ENCODE data around the gene TFDP2. TPM values are rescaled to one million over a fixed set of nuclear protein-coding genes. Genes with fewer than 3 reads are reported as not detected.
A peak's percentile ranks its signal among the peaks of the same experiment; 100 is the strongest.
"Not testable (repeated sequence)": the region's sequence is repeated elsewhere in the genome, so short reads cannot be mapped to it uniquely, and the experiment has no call there.

The TFDP2 gene
- total RNA-seq, 2 donors from 2014 or later = 33.2 to 37.9 TPM

DNA sequence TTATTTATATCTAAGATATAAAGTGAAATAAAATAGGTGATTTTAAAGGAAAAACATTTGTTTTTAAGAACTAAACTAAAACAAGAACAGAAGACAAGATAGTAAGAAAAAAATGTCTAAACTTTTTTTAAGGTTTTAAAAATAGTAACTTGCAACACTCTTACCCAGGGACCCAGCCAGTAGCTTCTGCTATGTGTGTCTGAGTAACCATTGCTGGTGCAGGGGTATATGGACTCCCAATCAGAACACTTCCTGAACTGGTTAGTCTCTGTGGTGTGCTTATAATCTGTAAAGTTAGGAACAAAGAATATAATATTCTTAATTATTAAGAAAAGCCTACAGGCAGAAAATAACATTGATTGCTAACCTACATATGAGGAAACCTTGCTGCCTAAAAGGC, 154.5 kb downstream of the TFDP2 start:
- intact Hi-C loops (cut with DNase I) = no loop called here
- DNase-seq (ENCODE audit: low spot score) = no peak

DNA sequence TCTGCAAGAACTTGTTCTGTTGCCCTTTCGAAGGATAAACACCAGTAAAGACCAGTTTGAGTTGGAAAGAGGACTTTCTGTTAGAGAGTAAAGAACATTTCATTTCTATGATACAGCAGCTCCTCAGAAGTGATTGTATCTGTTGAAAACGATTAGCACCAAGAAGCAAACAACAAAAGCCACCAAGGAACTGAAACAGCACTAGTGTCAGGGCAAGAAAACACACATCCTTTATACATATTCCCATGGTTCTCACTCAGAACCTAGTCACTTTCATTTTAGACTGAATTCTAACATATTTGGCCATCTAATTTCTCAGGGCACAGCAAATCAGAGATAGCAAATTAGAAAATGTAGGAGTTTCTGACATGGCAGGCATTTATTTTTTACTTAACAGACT, 156.8 kb downstream of the TFDP2 start:
- intact Hi-C loops (cut with DNase I) = no loop called here
- no peak for DNase-seq (ENCODE audit: low spot score)

DNA sequence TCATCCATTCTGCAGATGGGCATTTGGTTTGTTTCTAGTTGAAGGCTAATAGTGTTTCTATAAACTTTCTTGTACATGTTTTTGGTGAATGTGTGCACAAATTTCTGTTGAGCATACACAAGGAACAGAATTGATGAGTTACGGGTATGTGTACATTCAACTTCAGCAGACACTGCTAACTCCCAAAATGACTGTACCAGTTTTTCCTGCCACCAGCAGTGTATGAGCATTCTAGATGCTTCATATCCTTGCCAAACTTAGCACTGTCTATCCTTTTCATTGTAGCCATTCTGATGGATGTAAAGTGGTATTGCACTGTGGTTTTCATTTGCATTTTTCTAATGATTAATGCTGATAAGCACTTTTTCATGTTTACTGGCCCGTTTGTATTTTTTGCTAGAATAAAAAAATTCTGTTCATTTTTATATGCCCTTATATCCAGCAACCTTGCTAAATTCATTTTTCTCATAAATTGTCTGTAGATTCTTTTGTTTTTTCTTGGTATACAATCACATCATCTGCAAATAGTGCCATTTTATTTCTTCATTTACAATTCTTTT, 162.7 kb downstream of the TFDP2 start:
- intact Hi-C loops (cut with DNase I) = no loop called here
- no peak for DNase-seq (ENCODE audit: low spot score)

DNA sequence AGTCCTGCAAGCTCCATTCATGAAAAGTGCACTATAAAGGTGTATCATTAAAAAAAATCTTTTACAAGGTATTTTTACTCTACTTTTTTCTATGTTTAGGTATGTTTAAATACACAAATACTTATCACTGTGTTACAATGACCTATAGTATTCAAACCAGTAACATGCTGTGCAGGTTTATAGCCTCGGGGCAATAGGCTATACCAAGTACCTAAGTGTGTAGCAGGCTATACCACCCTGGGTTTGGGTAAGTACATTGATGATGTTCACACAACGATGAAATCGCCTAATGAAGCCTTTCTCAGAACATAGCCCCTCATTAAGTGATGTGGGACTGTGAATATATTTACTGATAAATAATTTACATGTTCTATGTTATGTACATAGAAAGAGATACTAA, 168.3 kb downstream of the TFDP2 start:
- intact Hi-C loops (cut with DNase I) = no loop called here
- no peak for DNase-seq (ENCODE audit: low spot score)

DNA sequence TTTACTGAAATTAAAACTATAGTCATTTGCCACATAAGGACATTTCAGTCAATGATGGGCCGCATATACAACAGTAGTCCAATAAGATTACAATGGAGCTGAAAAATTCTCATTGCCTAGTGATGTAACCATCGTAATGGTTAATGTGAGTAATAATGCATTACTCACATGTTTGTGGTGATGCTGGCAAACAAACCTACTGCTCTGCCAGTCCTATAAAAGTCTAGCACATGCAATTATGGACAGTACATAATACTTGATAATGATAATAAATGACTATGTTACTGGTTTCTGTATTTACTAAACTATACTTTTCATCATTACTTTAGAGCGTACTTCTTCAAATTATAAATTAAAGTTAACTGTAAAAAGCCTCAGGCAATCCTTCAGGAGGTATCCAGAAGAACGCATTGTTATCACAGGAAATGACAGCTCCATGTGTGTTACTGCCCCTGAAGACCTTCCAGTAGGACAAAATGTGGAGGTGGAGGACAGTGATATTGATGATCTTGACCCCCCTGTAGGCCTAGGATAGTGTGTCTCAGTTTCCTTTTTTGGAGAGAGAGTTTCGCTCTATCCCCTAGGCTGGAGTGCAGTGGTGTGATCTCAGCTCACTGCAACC, 170.2 kb downstream of the TFDP2 start:
- intact Hi-C loops (cut with DNase I) = no loop called here
- no peak for DNase-seq (ENCODE audit: low spot score)

DNA sequence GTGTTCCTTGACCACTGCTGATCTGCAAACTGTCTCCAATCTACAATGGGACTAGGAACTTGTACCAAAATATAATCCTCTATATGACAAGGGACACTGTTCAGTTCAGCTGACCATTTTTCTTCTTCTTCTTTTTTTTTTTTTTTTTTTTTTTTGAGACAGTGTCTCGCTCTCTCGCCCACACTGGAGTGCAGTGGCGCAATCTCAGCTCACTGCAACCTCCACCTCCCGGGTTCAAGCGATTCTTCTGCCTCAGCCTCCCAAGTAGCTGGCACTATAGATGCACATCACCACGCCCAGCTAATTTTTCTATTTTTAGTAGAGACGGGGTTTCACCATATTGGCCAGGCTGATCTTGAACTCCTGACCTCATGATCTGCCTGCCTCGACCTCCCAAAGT, 174.6 kb downstream of the TFDP2 start:
- intact Hi-C loops (cut with DNase I); DNase-seq (ENCODE audit: low spot score): not testable (repeated sequence)

DNA sequence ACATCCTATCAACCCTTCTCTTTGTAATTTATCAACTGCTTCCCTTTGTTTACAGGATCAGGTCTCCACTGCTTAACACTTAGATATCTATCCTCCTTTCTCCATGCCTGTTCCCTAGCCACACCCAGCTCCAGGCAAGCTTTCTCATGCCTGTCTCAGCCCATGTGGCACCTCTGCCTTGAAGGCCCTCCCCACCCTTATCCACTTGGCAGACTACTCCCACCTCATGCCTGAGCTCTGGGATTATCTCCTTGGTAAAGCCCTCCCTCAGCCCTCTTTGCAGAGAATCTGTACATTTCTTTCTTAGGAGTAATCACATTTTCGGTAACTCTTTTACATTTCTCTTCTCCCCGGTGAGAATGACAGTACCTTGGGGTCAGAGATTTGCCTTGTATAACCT, 176.9 kb downstream of the TFDP2 start:
- intact Hi-C loops (cut with DNase I) = no loop called here
- no peak for DNase-seq (ENCODE audit: low spot score)

DNA sequence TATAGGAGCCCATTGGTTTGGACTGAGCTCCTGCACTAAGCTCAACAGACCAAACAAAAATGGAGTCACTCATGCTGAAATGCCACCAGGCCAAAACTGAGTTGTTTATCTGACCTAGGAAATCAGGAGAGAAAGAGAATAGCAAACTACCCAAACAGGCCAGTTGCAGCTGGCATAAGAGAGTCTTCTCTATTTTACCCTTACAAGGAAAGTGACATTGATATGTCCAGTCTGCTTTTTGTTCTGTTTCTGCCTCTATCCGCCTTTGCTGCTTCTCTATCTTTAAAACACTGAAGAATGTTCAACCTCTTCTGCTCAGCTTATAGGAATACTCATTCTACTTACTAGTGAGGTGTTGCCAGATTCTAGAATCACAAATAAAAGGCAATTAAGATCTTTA, 177.8 kb downstream of the TFDP2 start:
- DNase-seq (ENCODE audit: low spot score) = no peak
- intact Hi-C loops (cut with DNase I) = no loop called here

DNA sequence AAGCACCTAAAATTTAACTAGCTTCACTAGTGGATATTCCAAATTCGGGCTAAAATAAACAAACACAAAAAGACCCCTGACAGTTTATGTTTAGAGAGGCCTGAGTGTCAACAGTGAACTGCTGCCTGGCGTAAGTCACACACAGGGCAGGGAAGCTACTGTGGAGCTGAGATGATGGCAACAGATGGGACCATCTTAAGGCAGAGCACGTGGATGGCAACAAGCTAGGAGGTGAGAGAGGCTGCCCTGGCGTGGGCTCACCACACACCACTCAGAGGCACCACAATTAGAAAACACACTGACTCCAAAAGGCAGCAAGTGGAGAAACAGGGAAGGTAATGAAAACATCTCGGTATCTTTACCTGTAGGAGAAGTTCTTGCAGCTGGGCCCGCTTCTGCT, 179.6 kb downstream of the TFDP2 start:
- intact Hi-C loops (cut with DNase I) = no loop called here
- DNase-seq (ENCODE audit: low spot score) = no peak

DNA sequence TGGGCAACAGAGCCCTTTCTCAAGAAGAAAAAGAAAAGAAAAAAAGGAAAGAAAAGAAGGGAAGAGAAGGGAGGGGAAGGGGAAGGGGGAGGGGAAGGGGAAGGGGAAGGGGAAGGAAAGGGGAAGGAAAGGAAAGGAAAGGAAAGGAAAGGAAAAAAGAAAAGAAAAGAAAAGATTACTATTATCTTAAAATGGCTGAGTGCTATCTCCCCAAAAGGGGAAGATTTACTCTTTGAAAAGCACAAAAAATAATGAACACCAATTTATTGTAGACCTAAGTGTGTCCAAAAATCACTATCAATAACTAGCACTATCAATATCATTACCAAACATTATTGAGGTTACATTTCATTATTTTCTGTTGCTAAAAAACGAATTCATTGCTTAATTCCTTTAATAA, 183.9 kb downstream of the TFDP2 start:
- intact Hi-C loops (cut with DNase I) = no loop called here
- DNase-seq (ENCODE audit: low spot score) = no peak

DNA sequence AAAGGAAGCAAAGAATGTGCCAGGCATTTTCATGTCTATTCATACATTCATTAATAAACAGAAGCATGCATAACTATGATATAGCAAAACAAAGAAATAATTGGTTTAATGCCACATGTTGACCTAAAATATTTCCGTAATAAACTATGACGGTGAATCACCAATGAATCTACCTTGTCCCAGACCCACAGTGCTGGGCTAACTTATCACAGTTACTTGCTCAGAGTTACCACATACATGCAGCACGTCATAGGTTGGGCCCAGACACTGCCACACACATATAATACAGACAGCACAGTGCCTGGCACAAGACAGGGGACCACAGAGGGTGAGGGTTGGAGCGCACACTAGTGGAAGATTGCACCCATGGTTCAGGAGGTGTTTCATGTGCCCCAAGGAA, 186.0 kb downstream of the TFDP2 start:
- DNase-seq (ENCODE audit: low spot score) = peak; percentile 42
- intact Hi-C loops (cut with DNase I) = no loop called here

DNA sequence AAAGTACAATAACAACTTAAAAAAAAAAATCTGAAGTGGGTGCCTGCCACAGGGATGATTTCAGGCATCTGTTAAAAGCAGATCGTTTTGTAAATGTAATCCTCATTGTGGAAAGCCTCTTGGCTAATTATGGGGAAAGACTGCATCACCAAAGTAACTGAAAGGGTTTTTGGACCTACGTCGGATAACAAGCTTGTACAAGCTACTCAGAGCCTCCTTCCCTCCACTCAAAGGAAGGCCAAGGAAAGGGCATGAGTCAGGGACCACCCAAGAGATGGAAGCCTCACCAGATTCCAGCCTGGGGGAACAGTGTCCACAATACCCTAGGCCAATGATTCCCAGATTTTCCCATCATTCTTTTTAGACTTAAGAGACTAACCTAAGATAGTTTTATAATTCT, 188.6 kb downstream of the TFDP2 start:
- DNase-seq (ENCODE audit: low spot score) = no peak
- intact Hi-C loops (cut with DNase I) = no loop called here

DNA sequence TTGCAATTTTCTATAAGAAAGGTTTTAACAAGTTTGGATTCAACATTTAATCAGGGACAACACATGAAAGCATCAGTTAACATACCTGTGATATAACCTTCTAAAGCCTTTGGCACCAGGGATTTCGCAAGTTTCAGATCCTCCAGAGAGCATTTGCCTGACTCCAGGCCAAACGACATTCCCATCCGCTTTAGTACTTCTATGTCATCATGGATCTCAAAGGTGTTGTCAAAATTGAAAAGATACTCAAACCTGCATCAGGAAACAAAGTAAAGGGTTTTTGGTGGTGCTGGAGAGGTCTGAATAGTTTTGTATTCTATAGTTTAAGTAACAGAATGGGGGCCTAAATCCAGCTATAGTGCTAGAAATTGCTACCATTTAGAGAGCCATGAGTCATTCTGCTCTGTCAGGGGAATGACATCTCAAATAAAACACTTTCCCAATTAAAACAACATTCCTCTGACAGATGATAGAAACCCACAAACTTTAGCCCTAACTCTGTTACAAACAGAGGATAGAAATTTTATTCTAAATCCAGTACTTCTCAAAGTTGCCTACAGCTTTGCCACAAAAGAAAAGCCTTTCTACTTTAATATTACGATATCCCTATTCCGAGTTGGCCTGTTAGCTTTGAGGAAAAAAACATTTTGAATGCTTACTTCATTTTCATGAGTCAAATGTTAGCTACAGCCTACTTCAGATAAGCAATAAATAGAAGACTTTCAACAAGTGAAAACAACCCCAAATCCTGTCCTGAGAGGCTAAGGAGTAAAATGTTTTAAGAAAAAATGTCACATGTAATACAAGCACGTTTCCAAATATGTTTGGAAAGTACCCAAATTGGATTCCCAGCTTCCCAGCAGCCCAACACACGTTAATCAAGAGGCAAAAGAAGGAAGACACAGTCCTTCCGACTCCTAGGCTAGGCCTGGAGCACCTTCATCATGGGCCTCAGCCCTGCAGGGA, 189.5 kb downstream of the TFDP2 start:
- DNase-seq (ENCODE audit: low spot score) = no peak
- intact Hi-C loops (cut with DNase I) = no loop called here

DNA sequence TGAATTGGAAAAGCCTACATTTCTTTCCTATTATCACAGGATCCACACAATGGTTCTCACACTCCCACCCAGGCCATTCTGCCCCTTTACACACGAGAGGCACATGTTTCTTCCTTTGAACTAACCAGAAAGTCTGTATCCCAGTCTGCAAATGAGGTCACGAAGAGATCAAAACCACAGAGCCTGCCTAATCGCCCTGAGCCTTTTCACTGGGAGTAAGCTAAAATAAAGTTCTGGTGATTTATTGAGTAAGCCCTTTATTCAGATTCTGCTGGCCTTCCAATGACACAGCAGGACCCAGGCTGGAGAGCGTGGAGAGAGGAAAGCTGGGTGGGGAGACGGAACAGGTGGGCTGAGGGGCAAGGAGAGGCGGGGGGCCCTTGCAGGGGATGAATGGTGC, 194.2 kb downstream of the TFDP2 start:
- peak; percentile 51 for DNase-seq (ENCODE audit: low spot score)
- intact Hi-C loops (cut with DNase I) = no loop called here

DNA sequence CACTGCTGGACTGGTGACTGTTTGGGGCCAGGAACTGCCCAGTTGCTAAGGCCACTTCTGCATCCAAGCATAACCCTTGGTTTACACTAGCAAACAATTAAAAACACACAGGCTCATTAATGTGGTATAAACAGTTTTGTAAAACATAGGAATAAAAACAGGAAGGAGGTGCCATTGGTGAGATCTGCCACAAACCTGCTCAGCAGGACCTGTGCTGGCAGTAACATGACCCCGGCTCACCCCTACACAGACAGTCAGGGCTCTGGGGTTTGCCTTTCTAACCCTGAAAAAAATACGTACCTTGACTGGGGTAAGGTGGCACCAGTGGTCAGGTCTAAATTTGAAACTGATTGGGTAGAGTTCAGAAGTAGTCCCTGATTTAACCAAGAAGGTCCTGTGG, 196.7 kb downstream of the TFDP2 start:
- intact Hi-C loops (cut with DNase I) = no loop called here
- peak; percentile 36 for DNase-seq (ENCODE audit: low spot score)

DNA sequence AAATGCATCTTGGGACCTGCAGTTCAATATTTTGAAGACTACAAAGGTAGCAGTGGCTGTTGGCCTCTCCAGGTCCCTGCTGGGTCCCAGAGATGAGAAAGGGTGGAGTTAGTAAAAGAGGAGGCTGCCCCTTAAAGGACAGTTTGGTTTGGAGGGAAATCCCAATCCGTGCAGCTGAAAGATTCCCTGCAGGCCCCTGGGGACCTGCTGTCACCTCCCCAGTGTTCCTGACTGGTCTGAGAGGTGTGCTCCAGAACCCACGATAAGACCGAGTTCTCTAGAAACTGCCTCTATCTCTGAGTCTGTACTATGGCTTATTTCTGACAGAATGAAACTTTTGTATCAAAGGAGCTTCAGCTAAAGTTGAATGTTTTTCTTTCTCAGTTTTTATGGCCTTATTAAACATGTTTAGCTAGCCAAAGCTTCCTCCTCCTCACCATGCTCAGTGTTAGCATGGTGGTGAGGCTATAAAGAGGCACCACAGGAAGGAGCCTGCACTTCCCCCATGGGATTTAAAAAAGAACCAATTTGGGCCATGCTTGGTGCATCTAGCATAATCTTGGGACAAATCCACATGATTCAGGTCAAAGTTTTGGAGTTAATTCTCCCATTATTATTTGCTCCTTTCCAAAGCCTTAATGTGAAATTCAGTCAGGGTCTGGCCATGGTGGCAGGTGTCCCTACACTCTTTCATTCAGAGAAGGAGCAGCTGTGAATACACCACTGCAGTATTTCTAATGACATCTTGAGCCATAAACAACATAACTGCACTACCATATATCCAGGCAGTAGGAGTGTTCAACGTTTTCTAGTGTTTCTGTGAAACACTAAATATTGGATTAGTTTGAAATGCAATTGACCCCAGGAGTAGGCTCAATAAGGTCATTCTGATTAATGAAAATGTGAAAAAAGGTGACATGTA, 198.5 kb downstream of the TFDP2 start:
- peak; percentile 32 for DNase-seq (ENCODE audit: low spot score)
- intact Hi-C loops (cut with DNase I) = no loop called here

DNA sequence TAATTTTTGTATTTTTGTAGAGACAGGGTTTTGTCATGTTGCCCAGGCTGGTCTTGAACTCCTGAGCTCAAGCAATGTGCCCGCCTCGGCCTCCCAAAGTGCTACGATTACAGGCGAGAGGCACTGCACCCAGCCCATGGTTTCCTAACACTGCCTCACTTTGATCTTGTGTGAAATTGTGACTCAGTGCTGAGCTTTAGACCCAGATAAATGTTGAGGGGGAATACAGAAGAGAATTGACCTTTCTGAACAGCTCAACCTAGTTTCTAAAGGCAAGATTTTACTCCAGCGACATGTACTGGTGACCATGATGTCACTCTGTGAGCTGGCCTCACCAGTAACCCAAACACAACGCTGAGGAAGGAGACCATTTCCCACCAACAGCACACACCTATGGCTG, 199.4 kb downstream of the TFDP2 start:
- peak; percentile 22 for DNase-seq (ENCODE audit: low spot score)
- intact Hi-C loops (cut with DNase I) = no loop called here

DNA sequence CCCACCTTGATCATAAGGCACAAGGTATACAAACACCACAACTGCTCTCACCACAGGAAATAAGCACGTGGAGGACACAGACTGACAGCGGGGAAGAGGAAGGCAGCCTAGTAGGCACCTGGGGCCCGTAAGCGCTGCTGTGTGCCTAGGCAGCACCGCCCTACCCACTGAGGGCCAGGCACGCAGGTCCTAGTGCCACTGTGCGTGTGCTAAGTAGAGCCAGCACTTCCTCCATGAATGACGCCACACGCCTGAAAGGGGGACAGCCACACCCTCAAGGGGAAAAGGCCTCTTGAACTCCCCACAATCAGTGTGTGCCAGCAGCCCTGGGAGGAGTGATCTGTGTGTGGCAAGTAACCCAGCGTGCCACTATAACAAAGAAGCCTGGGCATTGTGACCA, 199.9 kb downstream of the TFDP2 start:
- peak; percentile 36 for DNase-seq (ENCODE audit: low spot score)

DNA sequence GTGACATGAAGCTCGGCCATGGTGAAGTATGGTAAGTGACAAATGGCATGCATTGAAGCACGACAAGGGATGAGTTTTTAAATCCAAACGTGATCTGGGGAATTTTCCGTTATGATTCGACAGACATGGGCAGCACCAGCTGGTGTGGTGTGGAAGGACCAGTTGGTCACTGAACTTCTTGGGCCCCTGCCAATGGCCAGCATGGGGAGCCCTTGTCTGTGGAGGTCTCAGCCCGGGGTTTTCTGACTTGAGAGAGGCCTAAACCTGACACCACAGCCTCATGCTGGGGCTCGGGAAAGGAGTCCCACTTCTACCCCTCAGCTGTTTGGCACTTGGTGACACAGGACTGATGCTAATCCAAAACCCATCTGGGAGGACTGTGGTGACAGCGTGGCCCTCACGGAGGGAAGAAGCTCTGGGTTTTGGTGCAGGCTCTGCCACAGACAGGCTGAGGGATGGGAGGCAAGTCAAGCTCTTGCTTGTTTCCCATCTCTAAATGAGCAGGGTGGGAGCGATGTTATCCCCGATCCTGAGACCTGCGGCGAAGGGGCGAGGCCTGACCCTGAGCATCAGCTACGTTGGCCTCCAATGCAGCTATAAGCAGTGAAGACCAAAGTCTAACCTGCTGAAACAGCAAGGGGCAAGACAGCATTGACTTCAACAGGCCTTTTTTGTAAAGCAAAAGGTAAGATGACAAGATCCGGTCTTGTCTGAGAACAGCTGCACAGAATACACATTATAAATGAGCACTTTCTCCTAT, 203.4 kb downstream of the TFDP2 start:
- intact Hi-C loops (cut with DNase I) = no loop called here
- peak; percentile 58 for DNase-seq (ENCODE audit: low spot score)

More for the DNA sequence above, 199.9 kb downstream of the TFDP2 start:
- intact Hi-C loops (cut with DNase I) = no loop called here
